Liver (tissue), 9 donors: ENCODE data around the gene ANKFN1. TPM values are rescaled to one million over a fixed set of nuclear protein-coding genes. Genes with fewer than 3 reads are reported as not detected.

ENCODE experiments used
- DNase-seq: peaks from one replicate; pipeline ENCODE4 v3.0.0-alpha.2; 2017; ENCODE audit warnings: low spot score
- H3K27ac ChIP-seq, 2 donors: one replicate each; pipeline ENCODE4 v1.7.0; 2013; ENCODE audit warnings: inconsistent platforms in 2 of 2, low read length in 2 of 2, control low read depth in 1 of 2, low read depth in 1 of 2, mild to moderate bottlenecking in 1 of 2
- H3K27me3 ChIP-seq, 4 donors: one replicate each; pipeline versions ENCODE4 v1.6.1 to v1.7.0; 2013; ENCODE audit warnings: low read length in 3 of 4, inconsistent platforms in 1 of 4, mild to moderate bottlenecking in 1 of 4, moderate library complexity in 1 of 4; ENCODE audit not compliant: control insufficient read depth in 4 of 4, insufficient read depth in 4 of 4
- H3K36me3 ChIP-seq, 4 donors: one replicate each; pipeline versions ENCODE4 v1.6.1 to v1.7.0; 2013; ENCODE audit warnings: low read length in 3 of 4, mild to moderate bottlenecking in 3 of 4, low read depth in 1 of 4, moderate library complexity in 1 of 4; ENCODE audit not compliant: control insufficient read depth in 4 of 4, insufficient read depth in 3 of 4
- H3K4me1 ChIP-seq, 4 donors: one replicate each; pipeline versions ENCODE4 v1.6.1 to v1.7.0; 2013; ENCODE audit warnings: low read length in 3 of 4, mild to moderate bottlenecking in 3 of 4, moderate library complexity in 1 of 4; ENCODE audit not compliant: control insufficient read depth in 4 of 4, insufficient read depth in 4 of 4
- H3K4me3 ChIP-seq, 3 donors: one replicate each; pipeline versions ENCODE4 v1.6.1 to v1.7.0; 2013; ENCODE audit warnings: low read length in 3 of 3, control low read depth in 1 of 3, low read depth in 1 of 3, mild to moderate bottlenecking in 1 of 3
- H3K9ac ChIP-seq, 2 donors: one replicate each; pipeline ENCODE4 v1.7.0; 2013; ENCODE audit warnings: low read length in 2 of 2, mild to moderate bottlenecking in 2 of 2, moderate library complexity in 2 of 2, control low read depth in 1 of 2, low read depth in 1 of 2
- H3K9me3 ChIP-seq, 4 donors: one replicate each; pipeline versions ENCODE4 v1.6.1 to v1.7.0; 2013; ENCODE audit warnings: low read length in 3 of 4; ENCODE audit not compliant: control insufficient read depth in 4 of 4
- ATF3 ChIP-seq: IDR thresholded peaks from 2 replicates; pipeline ENCODE4 v1.6.1; 2016; ENCODE audit warnings: antibody characterized with exemption
- CTCF ChIP-seq: fragments of 150-350 bp; IDR thresholded peaks from 2 replicates; pipeline ENCODE4 v1.5.1; 2017; ENCODE audit warnings: improper control_type of control experiment, low read depth, low read length; ENCODE audit not compliant: missing input control
- EGR1 ChIP-seq, 2 donors: IDR thresholded peaks; 2 replicates each; pipeline ENCODE4 v1.6.1; 2016 to 2018; ENCODE audit warnings: antibody characterized with exemption in 2 of 2, low read depth in 2 of 2
- FOXA1 ChIP-seq: IDR thresholded peaks from 2 replicates; pipeline ENCODE4 v1.6.1; 2016; ENCODE audit warnings: antibody characterized with exemption
- FOXA2 ChIP-seq: IDR thresholded peaks from 2 replicates; pipeline ENCODE4 v1.6.1; 2016; ENCODE audit warnings: antibody characterized with exemption
- GABPA ChIP-seq, 2 donors: IDR thresholded peaks in 1 of 2; conservative IDR thresholded peaks in 1 of 2; 2 replicates each; pipeline ENCODE4 v1.6.1; 2016; ENCODE audit warnings: antibody characterized with exemption in 2 of 2, mild to moderate bottlenecking in 1 of 2, moderate library complexity in 1 of 2
- HNF4A ChIP-seq, 2 donors: conservative IDR thresholded peaks; 2 replicates each; pipeline ENCODE4 v1.6.1; 2016; ENCODE audit warnings: antibody characterized with exemption in 2 of 2, mild to moderate bottlenecking in 2 of 2
- HNF4G ChIP-seq: IDR thresholded peaks from 2 replicates; pipeline ENCODE4 v1.6.1; 2016; ENCODE audit warnings: antibody characterized with exemption
- JUND ChIP-seq, 2 donors: IDR thresholded peaks; 2 replicates each; pipeline ENCODE4 v1.6.1; 2016; ENCODE audit warnings: antibody characterized with exemption in 2 of 2
- MAX ChIP-seq: IDR thresholded peaks from 2 replicates; pipeline ENCODE4 v1.6.1; 2016; ENCODE audit warnings: antibody characterized with exemption
- NR2F2 ChIP-seq: IDR thresholded peaks from 2 replicates; pipeline ENCODE4 v1.6.1; 2016; ENCODE audit warnings: antibody characterized with exemption
- RAD21 ChIP-seq, 2 donors: IDR thresholded peaks; 2 replicates each; pipeline ENCODE4 v1.6.1; 2016; ENCODE audit warnings: antibody characterized with exemption in 2 of 2, mild to moderate bottlenecking in 2 of 2
- REST ChIP-seq: IDR thresholded peaks from 2 replicates; pipeline ENCODE4 v1.6.1; 2016; ENCODE audit warnings: antibody characterized with exemption, mild to moderate bottlenecking
- RXRA ChIP-seq, 2 donors: IDR thresholded peaks; 2 replicates each; pipeline ENCODE4 v1.6.1; 2017 to 2018; ENCODE audit warnings: antibody characterized with exemption in 2 of 2, mild to moderate bottlenecking in 1 of 2
- SP1 ChIP-seq: IDR thresholded peaks from 2 replicates; pipeline ENCODE4 v1.6.1; 2018; ENCODE audit warnings: antibody characterized with exemption, mild to moderate bottlenecking
- TAF1 ChIP-seq: conservative IDR thresholded peaks from 2 replicates; pipeline ENCODE4 v1.6.1; 2016; ENCODE audit warnings: antibody characterized with exemption, mild to moderate bottlenecking
- YY1 ChIP-seq: IDR thresholded peaks from 2 replicates; pipeline ENCODE4 v1.6.1; 2016; ENCODE audit warnings: antibody characterized with exemption, mild to moderate bottlenecking
- ZBTB33 ChIP-seq: IDR thresholded peaks from 2 replicates; pipeline ENCODE4 v1.6.1; 2016; ENCODE audit warnings: antibody characterized with exemption
- WGBS: extraction: QIAGEN DNeasy Blood & Tissue Kit; methylation state at CpG from one replicate; pipeline ENCODE4 v1.1.7; 2013; 5-methylcytosine and 5-hydroxymethylcytosine counted together
- polyA plus RNA-seq, 2 donors: library from polyadenylated mRNA; stranded (reverse) in 1 of 2; unstranded in 1 of 2; fragments of 200-250 nt in 1 of 2; fragments of >200 nt in 1 of 2; fragmentation: Nextera tagmentation in 1 of 2; extraction: Ambion mirVana in 1 of 2; gene quantifications; one replicate each; pipeline versions ENCODE4 v1.2.1 to v1.2.3, GENCODE V29; 2013 to 2015
- total RNA-seq, 2 donors: library from RNA; depleted of rRNA; stranded (reverse); fragments of >200 nt; gene quantifications; one replicate each; pipeline ENCODE4 v1.2.3, GENCODE V29; 2014
- donor health status: healthy.
- donor health status: healthy.
- donor health status: healthy.
- donor health status: healthy.
- donor health status: healthy.

ANKFN1 gene
- total and polyA plus RNA-seq, 4 donors: not detected

GRCh38 chr17:56177361-56177760 lies 24.1 kb downstream of the ANKFN1 start:
- Histone ChIP-seq H3K36me3 (no peaks in the 10 kb centered on the region), H3K4me1 (no peaks in the 10 kb centered on the region), H3K27ac (no peak overlapping the region), H3K9me3 (no peaks in the 10 kb centered on the region), H3K27me3 (peaks cover 0 to 3% (median 0%) of the 10 kb centered on the region in 4 donors), H3K9ac (no peak overlapping the region), H3K4me3 (no peak overlapping the region)
- 86% methylated on average over 2 of the region's 2 CpGs for WGBS
- no peak for DNase-seq
- TF ChIP-seq ATF3: no peak
- TF ChIP-seq HNF4A (conservative IDR thresholded peaks at IDR 0.05): no peak
- no peak for TF ChIP-seq NR2F2
- TF ChIP-seq RAD21 (IDR thresholded peaks at IDR 0.05): no peak
- TF ChIP-seq YY1: no peak
- no peak for TF ChIP-seq FOXA1
- TF ChIP-seq JUND (IDR thresholded peaks at IDR 0.05): no peak
- no peak for TF ChIP-seq FOXA2
- TF ChIP-seq RXRA (IDR thresholded peaks at IDR 0.05): no peak
- TF ChIP-seq TAF1: no peak
- no peak for TF ChIP-seq GABPA (IDR thresholded peaks at IDR 0.05 in 1 of 2, conservative IDR thresholded peaks at IDR 0.05 in 1 of 2)
- TF ChIP-seq ZBTB33: no peak
- TF ChIP-seq HNF4G: no peak
- no peak for TF ChIP-seq EGR1 (IDR thresholded peaks at IDR 0.05; ENCODE audit: low read depth in 2 of 2)
- no peak for TF ChIP-seq CTCF
- no peak for TF ChIP-seq SP1
- no peak for TF ChIP-seq REST
- TF ChIP-seq MAX: no peak
